OCI-LY1 (cell line): Measurements from ENCODE around the gene TSPYL1.

Experiments used
- EZH2 ChIP-seq: fragments of 200-600 bp; sonication (generic), shearing (Covaris generic); IDR thresholded peaks from 2 replicates; pipeline ENCODE4 v1.8.0; 2017; ENCODE audit warnings: borderline replicate concordance, mixed run types, mild to moderate bottlenecking, antibody characterized with exemption, low read length, moderate library complexity, mixed read lengths
- TF ChIP-seq, protein P1 (sequence below): fragments of 200-600 bp; sonication (generic), shearing (Covaris generic); IDR thresholded peaks from 2 replicates; pipeline ENCODE4 v1.5.1; 2017; ENCODE audit warnings: mild to moderate bottlenecking, antibody characterized with exemption, low read length, moderate library complexity, mixed read lengths

DNA sequence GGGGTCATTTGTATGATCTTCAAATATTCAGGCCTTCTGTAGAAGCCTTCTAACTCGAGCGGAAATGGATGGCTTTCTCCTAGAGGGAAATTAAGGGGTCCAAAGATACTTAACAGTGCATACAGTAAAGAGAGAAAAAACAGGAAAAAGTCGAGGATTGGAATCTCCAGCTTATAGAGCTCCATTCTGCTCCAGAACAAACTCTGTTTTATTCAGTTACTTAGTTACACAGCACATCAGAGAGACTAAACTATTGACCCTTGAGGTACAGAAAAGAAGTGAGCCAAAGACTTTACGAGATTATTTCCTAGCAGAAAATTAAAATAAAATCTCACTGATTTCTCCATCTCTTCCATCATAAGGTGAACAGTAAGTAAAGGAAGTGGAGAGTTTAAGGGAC lies 47.3 kb upstream of the TSPYL1 start:
- TF ChIP-seq, protein P1, sequence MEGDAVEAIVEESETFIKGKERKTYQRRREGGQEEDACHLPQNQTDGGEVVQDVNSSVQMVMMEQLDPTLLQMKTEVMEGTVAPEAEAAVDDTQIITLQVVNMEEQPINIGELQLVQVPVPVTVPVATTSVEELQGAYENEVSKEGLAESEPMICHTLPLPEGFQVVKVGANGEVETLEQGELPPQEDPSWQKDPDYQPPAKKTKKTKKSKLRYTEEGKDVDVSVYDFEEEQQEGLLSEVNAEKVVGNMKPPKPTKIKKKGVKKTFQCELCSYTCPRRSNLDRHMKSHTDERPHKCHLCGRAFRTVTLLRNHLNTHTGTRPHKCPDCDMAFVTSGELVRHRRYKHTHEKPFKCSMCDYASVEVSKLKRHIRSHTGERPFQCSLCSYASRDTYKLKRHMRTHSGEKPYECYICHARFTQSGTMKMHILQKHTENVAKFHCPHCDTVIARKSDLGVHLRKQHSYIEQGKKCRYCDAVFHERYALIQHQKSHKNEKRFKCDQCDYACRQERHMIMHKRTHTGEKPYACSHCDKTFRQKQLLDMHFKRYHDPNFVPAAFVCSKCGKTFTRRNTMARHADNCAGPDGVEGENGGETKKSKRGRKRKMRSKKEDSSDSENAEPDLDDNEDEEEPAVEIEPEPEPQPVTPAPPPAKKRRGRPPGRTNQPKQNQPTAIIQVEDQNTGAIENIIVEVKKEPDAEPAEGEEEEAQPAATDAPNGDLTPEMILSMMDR = no peak
- no peak for TF ChIP-seq EZH2
